ENCODE results near the gene REEP6.
"Not testable (repeated sequence)": the region's sequence is repeated elsewhere in the genome, so short reads cannot be mapped to it uniquely, and the experiment has no call there.

DNA sequence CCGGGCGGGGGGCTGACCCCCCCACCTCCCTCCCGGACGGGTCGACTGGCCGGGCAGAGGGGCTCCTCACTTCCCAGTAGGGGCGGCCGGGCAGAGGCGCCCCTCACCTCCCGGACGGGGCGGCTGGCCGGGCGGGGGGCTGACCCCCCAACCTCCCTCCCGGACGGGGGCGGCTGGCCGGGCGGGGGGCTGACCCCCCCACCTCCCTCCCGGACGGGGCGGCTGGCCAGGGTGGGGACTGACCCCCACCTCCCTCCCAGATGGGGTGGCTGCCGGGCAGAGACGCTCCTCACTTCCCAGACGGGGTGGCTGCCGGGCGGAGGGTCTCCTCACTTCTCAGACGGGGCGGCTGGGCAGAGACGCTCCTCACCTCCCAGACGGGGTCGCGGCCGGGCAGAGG lies 8.2 kb downstream of the REEP6 start:
- TF ChIP-seq CTCF (conservative IDR thresholded peaks at IDR 0.05 in 1 of 2, IDR thresholded peaks at IDR 0.05 in 1 of 2; ENCODE audit: low read depth in 1 of 2, low read length in 2 of 2); EZH2 (IDR thresholded peaks at IDR 0.05; ENCODE audit: low read length, missing control alignments): not testable (repeated sequence)
